CD8-positive, alpha-beta memory T cell (primary cell): ENCODE measurements around the gene ALPL. TPM values are rescaled to one million over a fixed set of nuclear protein-coding genes. Genes with fewer than 3 reads are reported as not detected.

Source experiments
- CTCF ChIA-PET: fragments of 350-600 bp; sonication (Branson Sonifier 250); formaldehyde crosslinking; loops from one replicate; lab custom pipeline; 2021; ENCODE audit warnings: antibody characterized with exemption; lab: Charles Lee
- POLR2A ChIA-PET: fragments of 350-600 bp; sonication (Branson Sonifier 250); formaldehyde crosslinking; loops from one replicate; lab custom pipeline; 2021; ENCODE audit warnings: antibody characterized with exemption; lab: Charles Lee
- DNase-seq, 5 donors: peaks; one replicate each; pipeline versions ENCODE4 v3.0.0 to v3.0.0-alpha.2; 2020 to 2022; ENCODE audit warnings: mixed read lengths in 1 of 5
- H3K27ac ChIP-seq: one replicate; pipeline ENCODE4 v1.7.0; 2013; ENCODE audit warnings: low read depth, mild to moderate bottlenecking, low read length, moderate library complexity
- H3K27me3 ChIP-seq: 2 replicates; pipeline ENCODE4 v1.7.0; 2013; ENCODE audit warnings: low read length, mild to moderate bottlenecking; ENCODE audit not compliant: insufficient read depth, poor library complexity, severe bottlenecking
- H3K36me3 ChIP-seq: 2 replicates; pipeline ENCODE4 v1.7.0; 2013; ENCODE audit warnings: mild to moderate bottlenecking, low read length, moderate library complexity; ENCODE audit not compliant: insufficient read depth
- H3K4me1 ChIP-seq: 2 replicates; pipeline ENCODE4 v1.7.0; 2013; ENCODE audit warnings: mild to moderate bottlenecking, low read length, moderate library complexity; ENCODE audit not compliant: insufficient read depth
- H3K4me3 ChIP-seq: 2 replicates; pipeline ENCODE4 v1.7.0; 2013; ENCODE audit warnings: mild to moderate bottlenecking, low read length
- H3K9me3 ChIP-seq: 2 replicates; pipeline ENCODE4 v1.7.0; 2013; ENCODE audit warnings: mild to moderate bottlenecking, low read length
- H3K27ac Mint-ChIP-seq, 8 donors: one replicate each; pipeline ENCODE4 v1.8.0; 2020 to 2021; ENCODE audit warnings: mixed read lengths in 8 of 8, mild to moderate bottlenecking in 6 of 8, inconsistent platforms in 3 of 8, moderate library complexity in 3 of 8
- H3K27me3 Mint-ChIP-seq, 2 donors: one replicate each; pipeline ENCODE4 v1.8.0; 2020 to 2021; ENCODE audit warnings: mixed read lengths in 2 of 2, mild to moderate bottlenecking in 1 of 2, moderate library complexity in 1 of 2
- H3K36me3 Mint-ChIP-seq, 3 donors: one replicate each; pipeline ENCODE4 v1.8.0; 2020 to 2021; ENCODE audit warnings: mixed read lengths in 3 of 3, inconsistent platforms in 1 of 3, mild to moderate bottlenecking in 1 of 3
- H3K4me1 Mint-ChIP-seq, 3 donors: one replicate each; pipeline ENCODE4 v1.8.0; 2020 to 2021; ENCODE audit warnings: mixed read lengths in 3 of 3, inconsistent platforms in 1 of 3, mild to moderate bottlenecking in 1 of 3
- H3K4me3 Mint-ChIP-seq, 7 donors: one replicate each; pipeline ENCODE4 v1.8.0; 2020 to 2021; ENCODE audit warnings: mixed read lengths in 7 of 7, mild to moderate bottlenecking in 6 of 7, moderate library complexity in 4 of 7, inconsistent platforms in 2 of 7
- H3K9me3 Mint-ChIP-seq, 5 donors: one replicate each; pipeline ENCODE4 v1.8.0; 2020 to 2022; ENCODE audit warnings: mixed read lengths in 5 of 5, mild to moderate bottlenecking in 3 of 5, moderate library complexity in 2 of 5, inconsistent platforms in 1 of 5
- polyA plus RNA-seq: library from polyadenylated mRNA; unstranded; fragments of 300-500 nt; fragmentation: Illumina TruSeq; gene quantifications from one replicate; pipeline ENCODE4 v1.2.3, GENCODE V29; 2021
- total RNA-seq, 2 experiments: library from RNA; stranded (reverse); gene quantifications; one replicate each; pipeline ENCODE4 v1.2.3, GENCODE V29; 2021

The ALPL gene
- total and polyA plus RNA-seq, 3 experiments from 2014 or later, result not detected

DNA sequence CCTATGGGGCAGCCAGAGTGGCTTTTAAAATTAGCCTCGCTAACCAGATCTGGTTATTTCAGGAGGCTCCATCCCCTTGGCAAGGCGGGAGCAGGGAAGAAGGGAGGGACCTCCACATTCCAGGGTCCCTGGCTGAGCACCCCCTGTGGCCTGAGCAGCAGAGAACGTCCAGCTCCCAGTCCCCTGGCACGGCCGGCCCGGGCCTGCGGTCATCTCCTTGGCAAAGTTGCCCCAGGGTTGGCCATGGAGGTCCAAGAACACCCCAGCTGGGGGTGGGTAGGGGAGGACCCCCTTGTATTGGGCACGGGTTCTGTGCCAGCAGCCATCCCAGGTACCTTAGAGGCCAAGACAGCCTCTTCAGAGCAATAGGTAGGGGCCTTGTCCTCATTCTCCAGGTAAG lies 84.0 kb downstream of the ALPL start:
- Mint-ChIP-seq H3K27ac (no peak overlapping the region), H3K27me3 (peaks cover 1 to 19% of the 10 kb centered on the region in 2 donors), H3K9me3 (no peaks in the 10 kb centered on the region), H3K36me3 (no peaks in the 10 kb centered on the region), H3K4me3 (no peak overlapping the region), H3K4me1 (peaks cover 0 to 4% (median 0%) of the 10 kb centered on the region in 3 donors)
- no peak for DNase-seq
- no peaks in the 10 kb centered on the region for H3K9me3 ChIP-seq
- H3K36me3 ChIP-seq, result no peaks in the 10 kb centered on the region
- H3K4me1 ChIP-seq, result no peaks in the 10 kb centered on the region
- CTCF ChIA-PET, result no interaction called here
- no peaks in the 10 kb centered on the region for H3K27me3 ChIP-seq
- no peak overlapping the region for H3K27ac ChIP-seq
- H3K4me3 ChIP-seq, result no peak overlapping the region
- POLR2A ChIA-PET, result no interaction called here

DNA sequence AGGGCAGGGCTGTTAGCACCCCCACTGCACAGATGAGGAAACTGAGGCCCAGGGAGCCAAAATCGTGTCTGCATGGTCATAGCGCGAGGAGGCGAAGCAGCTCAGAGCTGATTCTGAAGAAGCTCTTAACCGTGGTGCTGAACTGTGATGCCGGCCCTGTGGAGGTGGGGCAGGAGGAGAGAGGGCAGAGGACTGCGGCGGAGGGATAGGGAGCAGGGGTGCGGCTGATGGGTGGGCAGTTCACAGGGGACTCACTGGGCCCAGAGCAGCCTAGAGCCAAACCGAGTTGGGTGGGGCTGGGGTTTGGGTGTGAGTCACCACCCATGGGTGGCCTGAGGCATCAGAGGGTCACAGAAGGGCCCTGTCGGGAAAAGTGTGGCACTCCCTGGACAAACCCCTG lies 85.3 kb downstream of the ALPL start:
- peaks cover 0 to 4% (median 0%) of the 10 kb centered on the region in 3 donors for H3K4me1 Mint-ChIP-seq
- H3K27ac ChIP-seq, result no peak overlapping the region
- H3K36me3 Mint-ChIP-seq, result no peaks in the 10 kb centered on the region
- no peaks in the 10 kb centered on the region for H3K4me1 ChIP-seq
- no peaks in the 10 kb centered on the region for H3K9me3 ChIP-seq
- H3K4me3 ChIP-seq, result no peak overlapping the region
- H3K27me3 Mint-ChIP-seq, result peaks cover 0 to 18% of the 10 kb centered on the region in 2 donors
- no peaks in the 10 kb centered on the region for H3K36me3 ChIP-seq
- no peaks in the 10 kb centered on the region for H3K27me3 ChIP-seq
- H3K27ac Mint-ChIP-seq, result no peak overlapping the region
- no peak for DNase-seq
- POLR2A ChIA-PET, result no interaction called here
- H3K4me3 Mint-ChIP-seq, result no peak overlapping the region
- H3K9me3 Mint-ChIP-seq, result no peaks in the 10 kb centered on the region
- CTCF ChIA-PET, result no interaction called here

DNA sequence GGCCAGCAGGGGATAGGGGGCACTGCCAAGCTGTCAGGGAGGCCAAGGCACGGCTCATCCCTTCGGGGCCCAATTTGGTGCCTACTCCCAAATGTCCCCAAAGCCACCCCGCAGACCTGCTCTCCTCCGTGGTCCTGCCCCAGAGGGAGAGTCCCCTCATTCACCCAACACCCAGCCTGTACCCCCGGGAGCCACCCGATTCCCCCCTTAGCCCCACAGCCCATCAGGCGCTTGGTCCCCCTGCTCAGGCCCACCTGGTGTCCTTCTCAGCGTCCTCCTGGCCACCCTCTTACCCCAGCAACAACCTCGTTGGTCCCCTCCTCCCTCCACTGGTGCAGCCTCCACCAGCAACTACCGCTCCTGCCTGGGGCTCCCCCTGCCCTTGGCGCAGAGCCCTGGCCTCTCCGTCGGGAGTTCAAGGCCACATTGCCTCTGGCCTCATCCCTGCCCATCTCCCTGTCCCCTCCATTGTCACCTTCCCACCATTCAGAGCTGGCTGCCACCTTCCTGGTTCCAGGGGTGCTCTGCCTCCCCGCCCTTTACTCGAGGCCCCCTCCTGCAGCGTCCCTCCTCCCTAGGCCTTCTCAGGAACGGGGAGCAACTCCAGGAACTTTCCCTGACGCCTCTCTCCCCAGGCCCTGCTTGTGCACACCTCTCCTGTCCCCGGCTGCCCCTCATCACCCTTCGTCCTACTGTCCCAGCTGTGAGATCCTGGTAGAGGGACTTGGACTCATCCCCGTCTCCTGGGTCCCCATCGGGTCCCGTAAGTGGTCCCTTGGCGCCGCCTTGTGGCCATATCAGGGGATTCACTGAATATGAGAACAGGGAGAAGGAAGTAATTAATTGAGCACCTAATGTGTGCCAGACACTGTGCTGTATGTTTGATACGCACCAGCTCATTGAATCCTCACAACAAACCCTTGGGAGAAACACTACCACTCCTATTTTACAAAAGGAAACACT lies 86.0 kb downstream of the ALPL start:
- Histone ChIP-seq H3K27me3 (no peaks in the 10 kb centered on the region), H3K36me3 (no peaks in the 10 kb centered on the region), H3K27ac (no peak overlapping the region), H3K4me1 (no peaks in the 10 kb centered on the region), H3K9me3 (no peaks in the 10 kb centered on the region), H3K4me3 (no peak overlapping the region)
- H3K27me3 Mint-ChIP-seq, result peaks cover 0 to 25% of the 10 kb centered on the region in 2 donors
- H3K4me3 Mint-ChIP-seq, result no peak overlapping the region
- peaks cover 0 to 4% (median 0%) of the 10 kb centered on the region in 3 donors for H3K4me1 Mint-ChIP-seq
- no peaks in the 10 kb centered on the region for H3K36me3 Mint-ChIP-seq
- POLR2A ChIA-PET, result no interaction called here
- no peak for DNase-seq
- CTCF ChIA-PET, result no interaction called here
- H3K27ac Mint-ChIP-seq, result no peak overlapping the region
- H3K9me3 Mint-ChIP-seq, result no peaks in the 10 kb centered on the region

DNA sequence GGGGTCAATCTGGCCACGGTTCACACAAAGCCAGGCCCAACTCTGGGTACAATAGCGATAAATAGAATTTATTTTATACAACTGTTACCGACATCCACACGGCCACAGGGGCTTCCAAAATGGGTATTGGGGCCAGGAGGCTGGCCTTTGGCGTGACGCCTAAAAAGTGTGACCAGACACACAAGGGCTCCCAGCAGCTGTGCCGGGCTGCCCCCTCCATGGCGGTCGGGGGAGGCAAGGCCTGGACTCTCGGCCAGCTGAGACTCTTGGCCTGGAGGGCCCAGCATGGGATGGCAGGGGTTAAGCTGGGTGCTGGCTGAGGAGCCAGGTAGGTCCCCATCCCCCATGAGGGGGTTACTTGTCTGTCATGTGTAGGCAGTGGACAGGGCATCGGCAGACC lies 87.0 kb downstream of the ALPL start:
- no peak overlapping the region for H3K4me3 ChIP-seq
- Mint-ChIP-seq H3K4me3 (no peak overlapping the region), H3K36me3 (no peaks in the 10 kb centered on the region), H3K27me3 (peaks cover 2 to 29% of the 10 kb centered on the region in 2 donors), H3K9me3 (no peaks in the 10 kb centered on the region), H3K27ac (no peak overlapping the region), H3K4me1 (no peaks in the 10 kb centered on the region)
- H3K27ac ChIP-seq, result no peak overlapping the region
- ChIA-PET CTCF (no interaction called here), POLR2A (no interaction called here)
- no peaks in the 10 kb centered on the region for H3K27me3 ChIP-seq
- no peak for DNase-seq
- H3K4me1 ChIP-seq, result no peaks in the 10 kb centered on the region
- no peaks in the 10 kb centered on the region for H3K36me3 ChIP-seq
- H3K9me3 ChIP-seq, result no peaks in the 10 kb centered on the region

DNA sequence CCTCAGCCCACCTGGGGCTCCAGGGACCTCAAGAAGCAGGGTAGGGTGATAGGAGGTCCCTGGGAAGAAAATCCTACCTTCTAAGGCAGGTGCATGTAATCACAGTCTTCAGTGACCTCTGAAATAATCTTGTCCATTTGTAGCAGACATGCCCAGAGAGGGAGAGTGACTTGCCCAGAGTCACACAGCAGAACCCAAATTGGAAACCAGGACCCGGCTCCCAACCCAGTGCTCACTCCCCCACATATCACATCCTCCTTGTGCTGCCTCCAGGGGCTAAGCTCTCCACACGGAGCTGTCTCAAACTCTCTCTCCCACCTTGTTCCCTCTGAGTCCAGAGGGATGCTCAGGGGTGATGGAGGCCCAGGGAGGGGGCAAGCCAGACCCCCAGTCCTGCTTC lies 87.4 kb downstream of the ALPL start:
- DNase-seq, result no peak

DNA sequence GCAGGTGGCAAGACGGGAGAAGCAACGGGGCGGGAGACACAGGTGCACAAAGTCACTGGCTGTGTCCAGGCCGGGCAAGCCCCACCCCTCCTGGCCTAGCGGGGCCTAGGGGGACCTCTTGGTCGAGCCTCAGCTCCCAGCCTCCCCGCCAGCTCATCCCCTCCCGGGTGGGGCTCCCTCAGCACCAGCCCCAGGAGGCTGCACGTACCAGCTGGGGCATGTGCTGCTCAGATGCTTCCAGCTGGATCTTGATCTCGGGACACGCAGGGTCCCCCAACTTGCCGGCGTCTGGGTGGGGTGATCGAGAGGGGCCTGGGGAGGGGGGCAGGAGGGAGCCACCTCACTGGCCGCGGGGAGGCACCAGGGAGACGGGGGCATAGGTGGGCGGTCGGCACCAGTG lies 88.5 kb downstream of the ALPL start:
- no peak for DNase-seq
- Mint-ChIP-seq H3K27ac (no peak overlapping the region), H3K36me3 (no peaks in the 10 kb centered on the region), H3K27me3 (peaks cover 2 to 23% of the 10 kb centered on the region in 2 donors), H3K9me3 (no peaks in the 10 kb centered on the region), H3K4me1 (no peaks in the 10 kb centered on the region), H3K4me3 (no peak overlapping the region)
- Histone ChIP-seq H3K27ac (no peak overlapping the region), H3K27me3 (no peaks in the 10 kb centered on the region), H3K4me1 (no peaks in the 10 kb centered on the region), H3K36me3 (no peaks in the 10 kb centered on the region), H3K9me3 (no peaks in the 10 kb centered on the region), H3K4me3 (no peak overlapping the region)
- ChIA-PET POLR2A (no interaction called here), CTCF (no interaction called here)

More for the DNA sequence above, 87.4 kb downstream of the ALPL start:
- no peak overlapping the region for H3K27ac Mint-ChIP-seq
- H3K9me3 Mint-ChIP-seq, result no peaks in the 10 kb centered on the region
- CTCF ChIA-PET, result no interaction called here
- peaks cover 2 to 30% of the 10 kb centered on the region in 2 donors for H3K27me3 Mint-ChIP-seq
- H3K4me1 Mint-ChIP-seq, result no peaks in the 10 kb centered on the region
- no peaks in the 10 kb centered on the region for H3K36me3 Mint-ChIP-seq
- POLR2A ChIA-PET, result no interaction called here
- Histone ChIP-seq H3K36me3 (no peaks in the 10 kb centered on the region), H3K9me3 (no peaks in the 10 kb centered on the region), H3K27me3 (no peaks in the 10 kb centered on the region), H3K4me1 (no peaks in the 10 kb centered on the region), H3K27ac (no peak overlapping the region), H3K4me3 (no peak overlapping the region)
- no peak overlapping the region for H3K4me3 Mint-ChIP-seq

DNA sequence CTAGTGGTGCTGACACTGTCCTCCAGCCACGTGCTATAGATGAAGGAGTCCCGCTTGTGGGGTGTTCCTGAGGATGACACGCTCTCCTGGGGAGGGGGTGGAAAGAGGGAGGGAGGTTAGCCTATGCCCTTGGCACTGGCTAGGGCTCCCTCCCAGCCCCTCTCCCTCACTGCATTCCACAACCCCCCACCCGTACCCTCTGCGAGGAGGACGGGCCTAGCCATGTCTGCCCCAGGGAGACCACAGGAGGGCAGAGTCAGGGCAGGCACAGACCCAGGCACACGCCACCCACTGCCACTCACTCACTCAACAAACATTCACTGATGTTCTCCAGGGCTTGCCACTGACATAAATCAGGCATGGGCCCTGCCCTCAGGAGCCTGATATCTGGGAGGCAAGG lies 89.2 kb downstream of the ALPL start:
- Histone ChIP-seq H3K4me1 (no peaks in the 10 kb centered on the region), H3K4me3 (no peak overlapping the region), H3K27me3 (no peaks in the 10 kb centered on the region), H3K36me3 (no peaks in the 10 kb centered on the region), H3K27ac (no peak overlapping the region), H3K9me3 (no peaks in the 10 kb centered on the region)
- no peak for DNase-seq
- ChIA-PET CTCF (no interaction called here), POLR2A (no interaction called here)
- peaks cover 2 to 22% of the 10 kb centered on the region in 2 donors for H3K27me3 Mint-ChIP-seq
- no peaks in the 10 kb centered on the region for H3K9me3 Mint-ChIP-seq
- no peaks in the 10 kb centered on the region for H3K36me3 Mint-ChIP-seq
- no peaks in the 10 kb centered on the region for H3K4me1 Mint-ChIP-seq
- H3K4me3 Mint-ChIP-seq, result no peak overlapping the region
- H3K27ac Mint-ChIP-seq, result no peak overlapping the region

DNA sequence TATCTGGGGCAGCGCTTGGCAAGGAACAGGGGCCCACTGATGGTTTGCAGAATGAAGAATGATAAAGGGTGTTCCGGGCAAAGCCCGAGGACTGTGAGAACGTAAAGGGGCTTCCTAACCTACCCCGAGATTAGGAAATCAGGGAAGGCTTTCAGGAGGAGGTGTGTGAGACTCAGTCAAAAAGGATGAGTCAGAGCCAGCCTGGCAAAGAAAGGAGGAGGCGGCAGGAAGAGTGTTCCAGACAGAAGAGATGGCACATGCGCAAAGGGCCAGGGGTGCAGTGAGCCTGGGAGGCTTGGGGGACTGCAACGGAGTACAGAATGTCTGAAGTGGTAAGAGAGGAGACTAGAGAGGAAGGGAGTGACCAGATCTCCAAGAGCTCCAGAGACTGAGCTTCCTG lies 89.7 kb downstream of the ALPL start:
- H3K27ac Mint-ChIP-seq, result no peak overlapping the region
- no peaks in the 10 kb centered on the region for H3K4me1 ChIP-seq
- POLR2A ChIA-PET, result no interaction called here
- H3K27me3 ChIP-seq, result no peaks in the 10 kb centered on the region
- no peaks in the 10 kb centered on the region for H3K9me3 ChIP-seq
- no peak overlapping the region for H3K4me3 Mint-ChIP-seq
- H3K36me3 Mint-ChIP-seq, result no peaks in the 10 kb centered on the region
- CTCF ChIA-PET, result no interaction called here
- no peaks in the 10 kb centered on the region for H3K36me3 ChIP-seq
- peaks cover 5 to 22% of the 10 kb centered on the region in 2 donors for H3K27me3 Mint-ChIP-seq
- no peak overlapping the region for H3K27ac ChIP-seq
- DNase-seq, result no peak
- no peak overlapping the region for H3K4me3 ChIP-seq
- no peaks in the 10 kb centered on the region for H3K9me3 Mint-ChIP-seq
- H3K4me1 Mint-ChIP-seq, result no peaks in the 10 kb centered on the region
